Left lung (tissue), 10 donors: Measurements from ENCODE around the gene CWC15. TPM values are rescaled to one million over a fixed set of nuclear protein-coding genes. Genes with fewer than 3 reads are reported as not detected.

Experiments
- ATAC-seq: fragments of 200-7000 bp; cut with Tn5 transposase; one replicate; pipeline ENCODE4 v1.9.1; 2020; ENCODE audit warnings: moderate library complexity
- DNase-seq, 4 donors: peaks; one replicate each; pipeline ENCODE4 v3.0.0-alpha.2; 2013 to 2020
- H3K27ac ChIP-seq, 2 donors: fragments of 200-600 bp; sonication (generic) in 1 of 2; one replicate each; pipeline versions ENCODE4 v1.5.0 to v1.8.0; 2020 to 2021
- H3K27me3 ChIP-seq, 2 donors: fragments of 200-600 bp; sonication (generic) in 1 of 2; one replicate each; pipeline versions ENCODE4 v1.5.0 to v1.8.0; 2020 to 2021
- H3K36me3 ChIP-seq, 2 donors: fragments of 200-600 bp; sonication (generic) in 1 of 2; one replicate each; pipeline versions ENCODE4 v1.5.0 to v1.8.0; 2020 to 2021
- H3K4me1 ChIP-seq, 2 donors: fragments of 200-600 bp; one replicate each; pipeline ENCODE4 v1.8.0; 2021
- H3K4me3 ChIP-seq, 2 donors: fragments of 200-600 bp; sonication (generic) in 1 of 2; one replicate each; pipeline versions ENCODE4 v1.5.0 to v1.8.0; 2020 to 2021; ENCODE audit warnings: mild to moderate bottlenecking in 1 of 2
- H3K9me3 ChIP-seq, 2 donors: fragments of 200-600 bp; sonication (generic) in 1 of 2; one replicate each; pipeline versions ENCODE4 v1.5.0 to v1.8.0; 2020 to 2021
- CTCF ChIP-seq, 2 donors: fragments of 200-600 bp; sonication (generic) in 1 of 2; IDR thresholded peaks; one replicate each; pipeline versions ENCODE4 v1.5.0 to v1.8.0; 2021; ENCODE audit warnings: antibody characterized with exemption in 2 of 2
- intact Hi-C, 2 donors: fragments of 100-400 bp; cut with DNase I; formaldehyde crosslinking; loops; one replicate each; pipeline versions ENCODE4 v1.11.2 to v1.14.2; 2022
- polyA plus RNA-seq, 6 donors: library from polyadenylated mRNA; unstranded; fragments of 120-200 nt; gene quantifications; one replicate each; pipeline ENCODE4 v1.2.1, GENCODE V29; 2013; ENCODE audit not compliant: insufficient read length in 6 of 6
- total RNA-seq, 2 donors: library from RNA; stranded (reverse); fragmentation: NEBNext Ultra II Directional; extraction: Animal tissue kit (Norgen Biotek cat#: 25700); gene quantifications; one replicate each; pipeline ENCODE4 v1.2.1, GENCODE V29; 2021
- donor health status: DM: no; HTN: yes; CAD: no.
- donor health status: DM: no; HTN: no; CAD: no.

CWC15 gene
- total and polyA plus RNA-seq, 8 donors = 43.3 to 108 (median 97.6) TPM

- Histone ChIP-seq H3K36me3 (peaks cover 0 to 5% of the 10 kb centered on the region in 2 donors), H3K4me1 (no peaks in the 10 kb centered on the region), H3K27me3 (no peaks in the 10 kb centered on the region), H3K4me3 (no peak overlapping the region), H3K27ac (no peak overlapping the region), H3K9me3 (no peaks in the 10 kb centered on the region)
- TF ChIP-seq CTCF (IDR thresholded peaks at IDR 0.05) = no peak
- ATAC-seq (no peak), DNase-seq (no peak)
- intact Hi-C loops = no loop called here
Measured at GRCh38 chr11:94993400-94993943, 20.1 kb upstream of the CWC15 start.

DNA sequence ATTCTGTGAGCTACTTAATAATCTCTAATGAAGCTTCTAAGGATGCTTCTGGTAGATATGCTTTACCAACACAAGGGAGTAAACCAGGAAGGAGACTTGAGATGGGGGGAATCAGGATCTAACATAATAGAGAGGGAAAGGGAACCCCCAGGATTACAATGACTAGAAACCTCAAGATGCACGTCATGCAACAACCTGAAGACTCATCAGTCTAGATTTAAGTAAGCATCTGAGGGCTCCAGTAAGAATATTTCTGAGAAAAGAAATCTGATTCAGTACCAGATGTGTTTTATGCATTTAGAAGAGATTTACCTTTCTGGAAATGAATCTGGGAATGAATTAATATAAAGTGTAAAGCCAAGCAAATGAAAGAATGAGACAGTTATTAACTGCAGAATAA lies 15.4 kb upstream of the CWC15 start:
- H3K36me3 ChIP-seq = no peaks in the 10 kb centered on the region
- no peak overlapping the region for H3K27ac ChIP-seq
- intact Hi-C loops = no loop called here
- TF ChIP-seq CTCF (IDR thresholded peaks at IDR 0.05) = no peak
- H3K4me1 ChIP-seq = no peaks in the 10 kb centered on the region
- no peak overlapping the region for H3K4me3 ChIP-seq
- ATAC-seq (no peak), DNase-seq (no peak)
- no peaks in the 10 kb centered on the region for H3K27me3 ChIP-seq
- no peaks in the 10 kb centered on the region for H3K9me3 ChIP-seq

- no peaks in the 10 kb centered on the region for H3K27me3 ChIP-seq
- H3K4me1 ChIP-seq = no peaks in the 10 kb centered on the region
- ATAC-seq (no peak), DNase-seq (no peak)
- no peaks in the 10 kb centered on the region for H3K9me3 ChIP-seq
- intact Hi-C loops = no loop called here
- TF ChIP-seq CTCF (IDR thresholded peaks at IDR 0.05) = no peak
- H3K4me3 ChIP-seq = no peak overlapping the region
- no peak overlapping the region for H3K27ac ChIP-seq
- no peaks in the 10 kb centered on the region for H3K36me3 ChIP-seq
Measured at GRCh38 chr11:94987378-94987777, 14.0 kb upstream of the CWC15 start.

- H3K36me3 ChIP-seq = peaks cover 0 to 12% of the 10 kb centered on the region in 2 donors
- no peaks in the 10 kb centered on the region for H3K27me3 ChIP-seq
- DNase-seq = no peak
- intact Hi-C loops = loop anchor here in 1 of 2 donors (10.0 kb wide), 1 partner anchor 169 kb away; no protein-coding TSS in a partner anchor
- H3K4me3 ChIP-seq = no peak overlapping the region
- no peak for ATAC-seq
- H3K27ac ChIP-seq = no peak overlapping the region
- TF ChIP-seq CTCF (IDR thresholded peaks at IDR 0.05) = no peak
- H3K9me3 ChIP-seq = no peaks in the 10 kb centered on the region
- H3K4me1 ChIP-seq = peaks cover 9 to 20% of the 10 kb centered on the region in 2 donors
Measured at GRCh38 chr11:94975599-94975998, 2.2 kb upstream of the CWC15 start.

GRCh38 chr11:94974178-94974577 lies 822 bp upstream of the CWC15 start:
- no peak for TF ChIP-seq CTCF (IDR thresholded peaks at IDR 0.05)
- Histone ChIP-seq H3K4me3 (peak overlapping the region; percentile 75 to 81), H3K36me3 (peaks cover 0 to 26% of the 10 kb centered on the region in 2 donors), H3K27ac (no peak overlapping the region), H3K4me1 (peaks cover 9 to 20% of the 10 kb centered on the region in 2 donors), H3K9me3 (no peaks in the 10 kb centered on the region), H3K27me3 (no peaks in the 10 kb centered on the region)
- DNase-seq (no peak), ATAC-seq (no peak)
- intact Hi-C loops = loop anchor here in 1 of 2 donors (10.0 kb wide), 1 partner anchor 171 kb away; no protein-coding TSS in a partner anchor
